GM23338 (cell line): ENCODE data around the gene ZNF766. TPM values are rescaled to one million over a fixed set of nuclear protein-coding genes. Genes with fewer than 3 reads are reported as not detected.
A peak's percentile ranks its signal among the peaks of the same experiment; 100 is the strongest.

Source experiments
- ATAC-seq: fragments of 200-7000 bp; cut with Tn5 transposase; 3 replicates; pipeline ENCODE4 v1.9.1; 2020
- DNase-seq: peaks from one replicate; pipeline ENCODE4 v3.0.0-alpha.2; 2015; ENCODE audit warnings: low spot score
- H2AFZ ChIP-seq: fragments of 200-600 bp; sonication (generic); 2 replicates; pipeline ENCODE4 v1.8.0; 2016; ENCODE audit warnings: antibody characterized with exemption, mild to moderate bottlenecking, moderate library complexity
- H3F3A ChIP-seq: fragments of 200-600 bp; sonication (generic); replicated peaks from 2 replicates; pipeline ENCODE4 v1.8.0; 2017; ENCODE audit warnings: antibody characterized with exemption, mixed run types, low read depth
- H3K27ac ChIP-seq: fragments of 200-600 bp; sonication (generic); 2 replicates; pipeline ENCODE4 v1.6.1; 2016; ENCODE audit warnings: low read depth
- H3K27me3 ChIP-seq: fragments of 200-600 bp; sonication (generic); 2 replicates; pipeline ENCODE4 v1.8.0; 2016; ENCODE audit warnings: mild to moderate bottlenecking, mixed run types, moderate library complexity; ENCODE audit not compliant: insufficient read depth
- H3K36me3 ChIP-seq: fragments of 200-600 bp; sonication (generic); 2 replicates; pipeline ENCODE4 v1.8.0; 2016; ENCODE audit warnings: mild to moderate bottlenecking; ENCODE audit not compliant: insufficient read depth
- H3K4me1 ChIP-seq: fragments of 200-600 bp; sonication (generic); 2 replicates; pipeline ENCODE4 v1.8.0; 2016; ENCODE audit warnings: mild to moderate bottlenecking, moderate library complexity; ENCODE audit not compliant: insufficient read depth
- H3K4me2 ChIP-seq: fragments of 200-600 bp; sonication (generic); 2 replicates; pipeline ENCODE4 v1.7.1; 2017; ENCODE audit warnings: mixed run types
- H3K4me3 ChIP-seq: fragments of 200-600 bp; sonication (generic); 2 replicates; pipeline ENCODE4 v1.6.1; 2016; ENCODE audit warnings: mixed run types
- H3K79me2 ChIP-seq: fragments of 200-600 bp; sonication (generic); replicated peaks from 2 replicates; pipeline ENCODE4 v1.8.0; 2017; ENCODE audit warnings: mild to moderate bottlenecking; ENCODE audit not compliant: insufficient read depth
- H3K9me2 ChIP-seq: fragments of 200-600 bp; sonication (generic); 2 replicates; pipeline ENCODE4 v1.8.0; 2017; ENCODE audit not compliant: insufficient read depth
- H4K20me1 ChIP-seq: fragments of 200-600 bp; sonication (generic); replicated peaks from 2 replicates; pipeline ENCODE4 v1.8.0; 2017; ENCODE audit warnings: mild to moderate bottlenecking; ENCODE audit not compliant: insufficient read depth
- H3K27ac Mint-ChIP-seq: 2 replicates; pipeline ENCODE4 v1.8.0; 2020; ENCODE audit warnings: inconsistent platforms, mild to moderate bottlenecking, moderate library complexity, mixed read lengths
- H3K27me3 Mint-ChIP-seq: 3 replicates; pipeline ENCODE4 v1.8.0; 2022; ENCODE audit warnings: low read depth, mild to moderate bottlenecking, moderate library complexity, mixed read lengths, inconsistent platforms; ENCODE audit not compliant: insufficient read depth, poor library complexity
- H3K36me3 Mint-ChIP-seq: 3 replicates; pipeline ENCODE4 v1.8.0; 2021; ENCODE audit warnings: low read depth, mild to moderate bottlenecking, inconsistent platforms, moderate library complexity, mixed read lengths
- H3K4me1 Mint-ChIP-seq: 3 replicates; pipeline ENCODE4 v1.8.0; 2020; ENCODE audit warnings: mild to moderate bottlenecking, inconsistent platforms, mixed read lengths
- H3K4me3 Mint-ChIP-seq: 3 replicates; pipeline ENCODE4 v1.8.0; 2021; ENCODE audit warnings: moderate library complexity, mild to moderate bottlenecking, inconsistent platforms, mixed read lengths
- H3K9me3 Mint-ChIP-seq: 3 replicates; pipeline ENCODE4 v1.8.0; 2020; ENCODE audit warnings: moderate library complexity, mild to moderate bottlenecking, inconsistent platforms, mixed read lengths
- EZH2 ChIP-seq: fragments of 200-600 bp; sonication (generic); IDR thresholded peaks from one replicate; pipeline ENCODE4 v1.8.0; 2017; ENCODE audit warnings: antibody characterized with exemption, mild to moderate bottlenecking, low read depth; ENCODE audit not compliant: unreplicated experiment
- EZH2phosphoT487 ChIP-seq: fragments of 200-600 bp; sonication (generic); IDR thresholded peaks from one replicate; pipeline ENCODE4 v1.8.1; 2018; ENCODE audit warnings: antibody characterized with exemption; ENCODE audit not compliant: unreplicated experiment
- JUNB ChIP-seq: IDR thresholded peaks from one replicate; pipeline ENCODE4 v1.6.1; 2016; ENCODE audit warnings: antibody characterized with exemption; ENCODE audit not compliant: unreplicated experiment
- NANOG ChIP-seq: IDR thresholded peaks from 2 replicates; pipeline ENCODE4 v1.6.1; 2016; ENCODE audit warnings: antibody characterized with exemption, borderline replicate concordance
- POLR2AphosphoS5 ChIP-seq: IDR thresholded peaks from 2 replicates; pipeline ENCODE4 v1.6.1; 2016; ENCODE audit warnings: antibody characterized with exemption, low read depth
- STAT1 ChIP-seq: IDR thresholded peaks from one replicate; pipeline ENCODE4 v1.6.1; 2016; ENCODE audit warnings: antibody characterized with exemption; ENCODE audit not compliant: unreplicated experiment
- ZNF114 ChIP-seq: fragments of 250-450 bp; sonication (Bioruptor Pico); IDR thresholded peaks from 2 replicates; pipeline ENCODE4 v1.5.0; 2020; ENCODE audit warnings: mild to moderate bottlenecking, moderate library complexity
- ZNF331 ChIP-seq: fragments of 250-450 bp; sonication (Bioruptor Pico); IDR thresholded peaks from 2 replicates; pipeline ENCODE4 v1.5.0; 2020; ENCODE audit warnings: low read depth, mild to moderate bottlenecking, moderate library complexity
- polyA plus RNA-seq: library from polyadenylated mRNA; unstranded; fragments of >200 nt; fragmentation: Nextera tagmentation; extraction: Ambion mirVana; gene quantifications from 2 replicates; pipeline ENCODE4 v1.2.1, GENCODE V29; 2016
- total RNA-seq: library from RNA; depleted of rRNA; stranded (reverse); fragments of >200 nt; shearing (Covaris generic); gene quantifications from 2 replicates; pipeline ENCODE4 v1.2.3, GENCODE V29; 2014
- TF ChIP-seq, protein P1 (sequence below): fragments of 250-450 bp; sonication (Bioruptor Pico); IDR thresholded peaks from 2 replicates; pipeline ENCODE4 v1.5.0; 2020; ENCODE audit warnings: mild to moderate bottlenecking, moderate library complexity
- TF ChIP-seq, protein P2 (sequence below), 2 experiments: fragments of 200-600 bp in 1 of 2; sonication (generic) in 1 of 2; conservative IDR thresholded peaks; 2 replicates each; pipeline versions ENCODE4 v1.5.1 to v1.6.1; 2016 to 2017; ENCODE audit warnings: antibody characterized with exemption in 2 of 2, low read depth in 2 of 2, mild to moderate bottlenecking in 2 of 2, moderate library complexity in 1 of 2

The ZNF766 gene
- total and polyA plus RNA-seq, 2 experiments from 2014 or later, result 22.1 to 29.3 TPM

DNA sequence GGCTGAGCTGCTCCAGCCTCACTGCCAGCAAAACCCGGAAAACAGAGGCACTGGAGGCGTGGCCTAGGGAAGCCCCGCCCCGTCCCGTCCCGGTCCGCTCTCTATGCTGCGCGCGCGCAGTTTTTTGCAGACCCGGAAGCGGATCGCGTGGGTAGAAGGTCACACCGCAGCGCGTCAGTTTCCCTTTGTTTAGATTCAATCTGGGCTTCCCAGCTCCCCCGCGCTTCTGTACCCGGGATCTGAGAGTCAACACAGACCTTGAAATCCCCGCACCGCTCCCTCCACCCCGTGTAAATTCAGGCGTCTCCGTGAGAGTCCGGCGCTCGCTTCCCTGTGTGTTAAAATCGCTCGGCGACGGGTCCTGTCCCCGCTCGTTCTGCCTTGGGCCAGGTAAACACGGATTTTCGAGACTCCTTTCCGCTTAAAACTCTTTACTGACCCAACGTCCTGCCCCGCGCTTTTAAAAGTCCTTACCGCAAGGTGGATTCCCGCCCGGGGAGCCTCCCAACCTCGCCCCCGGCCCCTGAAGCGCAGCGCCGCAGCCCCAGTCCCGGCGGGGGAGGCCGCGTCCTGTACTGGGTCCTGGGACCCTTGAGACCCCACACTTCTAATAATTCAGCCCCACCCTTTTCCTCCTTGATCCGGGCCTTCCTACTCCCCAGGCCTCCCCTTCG is 66.9 kb downstream of the ZNF766 start, which contains the start of gene ZNF610:
TSS of gene ZNF610 (plus strand) at position 127 of the 674 bp plus-strand sequence. CDS start 12,930 bp downstream, outside the sequence.
- peak within 1 kb of the TSS; percentile 86 for H3K4me3 Mint-ChIP-seq
- H3K36me3 Mint-ChIP-seq, result peaks cover 27% of the 10 kb centered on the region
- H3K4me2 ChIP-seq, result peak within 1 kb of the TSS; percentile 97
- peak within 1 kb of the TSS; percentile 93 for H3K4me3 ChIP-seq
- H3K4me1 Mint-ChIP-seq, result no peaks in the 10 kb centered on the region; the same call in 1 of the 3 replicates
- no peaks in the 10 kb centered on the region for H3K9me2 ChIP-seq
- peak within 1 kb of the TSS; percentile 95 for H3K27ac Mint-ChIP-seq
- no peaks in the 10 kb centered on the region for H3K27me3 ChIP-seq
- peak; percentile 88 for DNase-seq
- TF ChIP-seq POLR2AphosphoS5 (peak; percentile 81), ZNF331 (CRISPR knock-in tag) (no peak)
- H4K20me1 ChIP-seq, result no peaks in the 10 kb centered on the region
- H3K36me3 ChIP-seq, result no peaks in the 10 kb centered on the region
- peak; percentile 94 for ATAC-seq
- H3K27ac ChIP-seq, result 0 out of 2 replicates have a peak within 1 kb of the TSS, but pooled peaks have one; percentile 71
- peak within 1 kb of the TSS; percentile 97 for H2AFZ ChIP-seq
- no peaks in the 10 kb centered on the region for H3F3A ChIP-seq
- H3K9me3 Mint-ChIP-seq, result peaks cover 41% of the 10 kb centered on the region
- H3K4me1 ChIP-seq, result no peaks in the 10 kb centered on the region
- H3K79me2 ChIP-seq, result no peaks in the 10 kb centered on the region
- H3K27me3 Mint-ChIP-seq, result peaks cover 14% of the 10 kb centered on the region

DNA sequence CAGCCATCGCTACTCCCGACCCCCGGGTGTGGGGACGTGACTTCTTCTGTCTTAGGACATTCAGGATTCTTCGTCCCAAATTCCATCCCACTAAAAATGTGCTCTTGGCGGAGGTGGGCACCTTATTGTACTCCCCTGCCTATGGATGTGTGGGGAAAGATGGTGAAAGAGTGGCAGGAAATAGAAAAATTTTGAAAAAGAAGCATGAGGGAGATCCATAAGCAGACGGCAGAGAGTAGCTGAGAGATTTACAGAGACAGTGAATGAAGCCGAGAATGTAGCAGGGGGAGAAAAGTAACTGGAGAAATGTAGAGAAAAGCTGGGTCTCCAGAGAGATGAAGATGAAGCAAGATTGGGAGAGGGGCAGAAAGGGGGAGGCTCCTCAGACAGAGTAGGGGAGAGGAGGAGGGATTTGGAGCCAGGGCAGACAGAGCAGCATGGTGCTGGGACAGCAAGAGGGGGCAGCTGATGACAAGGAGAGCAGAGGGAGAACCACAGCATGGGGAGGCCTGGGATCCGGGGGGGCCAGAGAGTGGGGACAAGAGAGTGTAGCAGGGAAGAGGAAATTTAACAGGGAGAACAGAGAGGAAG is 67.5 kb downstream of the ZNF766 start:
- peak overlapping the region; percentile 97 for H2AFZ ChIP-seq
- peak overlapping the region; percentile 97 for H3K4me2 ChIP-seq
- no peaks in the 10 kb centered on the region for H3K79me2 ChIP-seq
- H3K4me3 ChIP-seq, result peak overlapping the region; percentile 93
- Mint-ChIP-seq H3K27me3 (peaks cover 14% of the 10 kb centered on the region), H3K4me1 (no peaks in the 10 kb centered on the region; the same call in 1 of the 3 replicates), H3K36me3 (peaks cover 24% of the 10 kb centered on the region), H3K27ac (peak overlapping the region; percentile 61), H3K4me3 (peak overlapping the region; percentile 86), H3K9me3 (peaks cover 35% of the 10 kb centered on the region)
- no peaks in the 10 kb centered on the region for H3K27me3 ChIP-seq
- no peaks in the 10 kb centered on the region for H4K20me1 ChIP-seq
- peak; percentile 30 for DNase-seq
- H3K27ac ChIP-seq, result no peak overlapping the region
- H3K9me2 ChIP-seq, result no peaks in the 10 kb centered on the region
- H3K4me1 ChIP-seq, result no peaks in the 10 kb centered on the region
- no peaks in the 10 kb centered on the region for H3F3A ChIP-seq
- peak; percentile 59 for ATAC-seq
- no peaks in the 10 kb centered on the region for H3K36me3 ChIP-seq
- TF ChIP-seq POLR2AphosphoS5 (no peak), EZH2 (no peak), NANOG (no peak), EZH2phosphoT487 (no peak), STAT1 (no peak), JUNB (no peak), ZNF114 (CRISPR knock-in tag) (no peak), ZNF331 (CRISPR knock-in tag) (no peak)
- TF ChIP-seq, protein P1, sequence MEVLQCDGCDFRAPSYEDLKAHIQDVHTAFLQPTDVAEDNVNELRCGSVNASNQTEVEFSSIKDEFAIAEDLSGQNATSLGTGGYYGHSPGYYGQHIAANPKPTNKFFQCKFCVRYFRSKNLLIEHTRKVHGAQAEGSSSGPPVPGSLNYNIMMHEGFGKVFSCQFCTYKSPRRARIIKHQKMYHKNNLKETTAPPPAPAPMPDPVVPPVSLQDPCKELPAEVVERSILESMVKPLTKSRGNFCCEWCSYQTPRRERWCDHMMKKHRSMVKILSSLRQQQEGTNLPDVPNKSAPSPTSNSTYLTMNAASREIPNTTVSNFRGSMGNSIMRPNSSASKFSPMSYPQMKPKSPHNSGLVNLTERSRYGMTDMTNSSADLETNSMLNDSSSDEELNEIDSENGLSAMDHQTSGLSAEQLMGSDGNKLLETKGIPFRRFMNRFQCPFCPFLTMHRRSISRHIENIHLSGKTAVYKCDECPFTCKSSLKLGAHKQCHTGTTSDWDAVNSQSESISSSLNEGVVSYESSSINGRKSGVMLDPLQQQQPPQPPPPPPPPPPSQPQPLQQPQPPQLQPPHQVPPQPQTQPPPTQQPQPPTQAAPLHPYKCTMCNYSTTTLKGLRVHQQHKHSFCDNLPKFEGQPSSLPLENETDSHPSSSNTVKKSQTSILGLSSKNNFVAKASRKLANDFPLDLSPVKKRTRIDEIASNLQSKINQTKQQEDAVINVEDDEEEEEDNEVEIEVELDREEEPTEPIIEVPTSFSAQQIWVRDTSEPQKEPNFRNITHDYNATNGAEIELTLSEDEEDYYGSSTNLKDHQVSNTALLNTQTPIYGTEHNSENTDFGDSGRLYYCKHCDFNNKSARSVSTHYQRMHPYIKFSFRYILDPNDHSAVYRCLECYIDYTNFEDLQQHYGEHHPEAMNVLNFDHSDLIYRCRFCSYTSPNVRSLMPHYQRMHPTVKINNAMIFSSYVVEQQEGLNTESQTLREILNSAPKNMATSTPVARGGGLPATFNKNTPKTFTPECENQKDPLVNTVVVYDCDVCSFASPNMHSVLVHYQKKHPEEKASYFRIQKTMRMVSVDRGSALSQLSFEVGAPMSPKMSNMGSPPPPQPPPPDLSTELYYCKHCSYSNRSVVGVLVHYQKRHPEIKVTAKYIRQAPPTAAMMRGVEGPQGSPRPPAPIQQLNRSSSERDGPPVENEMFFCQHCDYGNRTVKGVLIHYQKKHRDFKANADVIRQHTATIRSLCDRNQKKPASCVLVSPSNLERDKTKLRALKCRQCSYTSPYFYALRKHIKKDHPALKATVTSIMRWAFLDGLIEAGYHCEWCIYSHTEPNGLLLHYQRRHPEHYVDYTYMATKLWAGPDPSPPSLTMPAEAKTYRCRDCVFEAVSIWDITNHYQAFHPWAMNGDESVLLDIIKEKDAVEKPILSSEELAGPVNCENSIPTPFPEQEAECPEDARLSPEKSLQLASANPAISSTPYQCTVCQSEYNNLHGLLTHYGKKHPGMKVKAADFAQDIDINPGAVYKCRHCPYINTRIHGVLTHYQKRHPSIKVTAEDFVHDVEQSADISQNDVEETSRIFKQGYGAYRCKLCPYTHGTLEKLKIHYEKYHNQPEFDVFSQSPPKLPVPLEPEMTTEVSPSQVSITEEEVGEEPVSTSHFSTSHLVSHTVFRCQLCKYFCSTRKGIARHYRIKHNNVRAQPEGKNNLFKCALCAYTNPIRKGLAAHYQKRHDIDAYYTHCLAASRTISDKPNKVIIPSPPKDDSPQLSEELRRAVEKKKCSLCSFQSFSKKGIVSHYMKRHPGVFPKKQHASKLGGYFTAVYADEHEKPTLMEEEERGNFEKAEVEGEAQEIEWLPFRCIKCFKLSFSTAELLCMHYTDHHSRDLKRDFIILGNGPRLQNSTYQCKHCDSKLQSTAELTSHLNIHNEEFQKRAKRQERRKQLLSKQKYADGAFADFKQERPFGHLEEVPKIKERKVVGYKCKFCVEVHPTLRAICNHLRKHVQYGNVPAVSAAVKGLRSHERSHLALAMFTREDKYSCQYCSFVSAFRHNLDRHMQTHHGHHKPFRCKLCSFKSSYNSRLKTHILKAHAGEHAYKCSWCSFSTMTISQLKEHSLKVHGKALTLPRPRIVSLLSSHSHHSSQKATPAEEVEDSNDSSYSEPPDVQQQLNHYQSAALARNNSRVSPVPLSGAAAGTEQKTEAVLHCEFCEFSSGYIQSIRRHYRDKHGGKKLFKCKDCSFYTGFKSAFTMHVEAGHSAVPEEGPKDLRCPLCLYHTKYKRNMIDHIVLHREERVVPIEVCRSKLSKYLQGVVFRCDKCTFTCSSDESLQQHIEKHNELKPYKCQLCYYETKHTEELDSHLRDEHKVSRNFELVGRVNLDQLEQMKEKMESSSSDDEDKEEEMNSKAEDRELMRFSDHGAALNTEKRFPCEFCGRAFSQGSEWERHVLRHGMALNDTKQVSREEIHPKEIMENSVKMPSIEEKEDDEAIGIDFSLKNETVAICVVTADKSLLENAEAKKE, result no peak
- TF ChIP-seq, protein P2, sequence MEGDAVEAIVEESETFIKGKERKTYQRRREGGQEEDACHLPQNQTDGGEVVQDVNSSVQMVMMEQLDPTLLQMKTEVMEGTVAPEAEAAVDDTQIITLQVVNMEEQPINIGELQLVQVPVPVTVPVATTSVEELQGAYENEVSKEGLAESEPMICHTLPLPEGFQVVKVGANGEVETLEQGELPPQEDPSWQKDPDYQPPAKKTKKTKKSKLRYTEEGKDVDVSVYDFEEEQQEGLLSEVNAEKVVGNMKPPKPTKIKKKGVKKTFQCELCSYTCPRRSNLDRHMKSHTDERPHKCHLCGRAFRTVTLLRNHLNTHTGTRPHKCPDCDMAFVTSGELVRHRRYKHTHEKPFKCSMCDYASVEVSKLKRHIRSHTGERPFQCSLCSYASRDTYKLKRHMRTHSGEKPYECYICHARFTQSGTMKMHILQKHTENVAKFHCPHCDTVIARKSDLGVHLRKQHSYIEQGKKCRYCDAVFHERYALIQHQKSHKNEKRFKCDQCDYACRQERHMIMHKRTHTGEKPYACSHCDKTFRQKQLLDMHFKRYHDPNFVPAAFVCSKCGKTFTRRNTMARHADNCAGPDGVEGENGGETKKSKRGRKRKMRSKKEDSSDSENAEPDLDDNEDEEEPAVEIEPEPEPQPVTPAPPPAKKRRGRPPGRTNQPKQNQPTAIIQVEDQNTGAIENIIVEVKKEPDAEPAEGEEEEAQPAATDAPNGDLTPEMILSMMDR (conservative IDR thresholded peaks at IDR 0.05; ENCODE audit: low read depth in 2 of 2), result no peak
